MCF 10A (cell line): ENCODE measurements around the gene HS6ST3. TPM values are rescaled to one million over a fixed set of nuclear protein-coding genes. Genes with fewer than 3 reads are reported as not detected.

Source experiments
- BruUV-seq: library from RNA; stranded (reverse); fragments of 400-500 nt; replicated peaks from 2 replicates; lab custom pipeline; 2021; lab: Mats Ljungman, UMichigan
- CTCF ChIA-PET: fragments of 300-600 bp; sonication (Branson Sonifier 250); formaldehyde crosslinking; extraction: SDS; loops from one replicate; lab custom pipeline; 2021; ENCODE audit warnings: antibody characterized with exemption, inconsistent platforms; lab: Yijun Ruan, JAX
- POLR2A ChIA-PET: fragments of 300-600, 350-650 bp; sonication (Branson Sonifier 250); formaldehyde crosslinking; extraction: SDS; loops from one replicate; lab custom pipeline; 2020; ENCODE audit warnings: antibody characterized with exemption, inconsistent platforms; lab: Yijun Ruan, JAX
- DNase-seq: peaks from one replicate; pipeline ENCODE4 v3.0.0-alpha.2; 2018; ENCODE audit not compliant: unreplicated experiment
- H3K27ac Mint-ChIP-seq: one replicate; pipeline ENCODE4 v1.8.0; 2022; ENCODE audit warnings: mild to moderate bottlenecking, low read depth, mixed read lengths; ENCODE audit not compliant: unreplicated experiment
- H3K27me3 Mint-ChIP-seq: one replicate; pipeline ENCODE4 v1.8.0; 2022; ENCODE audit warnings: mixed read lengths; ENCODE audit not compliant: insufficient read depth, unreplicated experiment
- H3K36me3 Mint-ChIP-seq: one replicate; pipeline ENCODE4 v1.8.0; 2022; ENCODE audit warnings: mild to moderate bottlenecking, moderate library complexity, mixed read lengths; ENCODE audit not compliant: insufficient read depth, unreplicated experiment
- H3K4me1 Mint-ChIP-seq: one replicate; pipeline ENCODE4 v1.8.0; 2022; ENCODE audit warnings: mixed read lengths; ENCODE audit not compliant: insufficient read depth, unreplicated experiment
- H3K4me3 Mint-ChIP-seq: one replicate; pipeline ENCODE4 v1.8.0; 2022; ENCODE audit warnings: mild to moderate bottlenecking, moderate library complexity, mixed read lengths; ENCODE audit not compliant: unreplicated experiment
- H3K9me3 Mint-ChIP-seq: one replicate; pipeline ENCODE4 v1.8.0; 2022; ENCODE audit warnings: mixed read lengths; ENCODE audit not compliant: unreplicated experiment
- CTCF ChIP-seq: fragments of 200-600 bp; IDR thresholded peaks from one replicate; pipeline ENCODE4 v1.8.0; 2022; ENCODE audit warnings: antibody characterized with exemption, mild to moderate bottlenecking; ENCODE audit not compliant: unreplicated experiment
- intact Hi-C: fragments of 100-400 bp; cut with micrococcal nuclease; formaldehyde crosslinking; loops from 2 replicates; pipeline ENCODE4 v1.14.1; 2022
- total RNA-seq: library from RNA; stranded (reverse); gene quantifications from 2 replicates; pipeline ENCODE4 v1.2.3, GENCODE V29; 2022

HS6ST3 gene
- total RNA-seq, 1 experiment from 2014 or later: 0.09 TPM

GRCh38 chr13:96238861-96239260 is 149.0 kb downstream of the HS6ST3 start:
- H3K27ac Mint-ChIP-seq: no peak overlapping the region
- H3K4me3 Mint-ChIP-seq: no peak overlapping the region
- peak; percentile 47 for DNase-seq
- TF ChIP-seq CTCF: no peak
- ChIA-PET POLR2A (no interaction called here), CTCF (no interaction called here)
- no TSS peak for BruUV-seq
- H3K4me1 Mint-ChIP-seq: no peaks in the 10 kb centered on the region
- no peaks in the 10 kb centered on the region for H3K36me3 Mint-ChIP-seq
- H3K9me3 Mint-ChIP-seq: no peaks in the 10 kb centered on the region
- H3K27me3 Mint-ChIP-seq: no peaks in the 10 kb centered on the region
- intact Hi-C loops: no loop called here

- no peaks in the 10 kb centered on the region for H3K27me3 Mint-ChIP-seq
- no peak overlapping the region for H3K27ac Mint-ChIP-seq
- H3K4me3 Mint-ChIP-seq: no peak overlapping the region
- ChIA-PET POLR2A (interaction anchor here (0.9 kb wide), 1 partner anchor 66 kb away, joined by 5 read pairs; no protein-coding TSS in a partner anchor), CTCF (interaction anchor here (0.7 to 0.8 kb wide), 2 partner anchors 14 to 23 kb away, joined by 3 read pairs; no protein-coding TSS in a partner anchor)
- intact Hi-C loops: no loop called here
- DNase-seq: no peak
- H3K4me1 Mint-ChIP-seq: no peaks in the 10 kb centered on the region
- no TSS peak for BruUV-seq
- H3K36me3 Mint-ChIP-seq: no peaks in the 10 kb centered on the region
- no peaks in the 10 kb centered on the region for H3K9me3 Mint-ChIP-seq
- TF ChIP-seq CTCF: no peak
These were observed 153.5 kb downstream of the HS6ST3 start for GRCh38 chr13:96243376-96243775.

GRCh38 chr13:96248103-96248502 is 158.2 kb downstream of the HS6ST3 start:
- H3K27ac Mint-ChIP-seq: no peak overlapping the region
- H3K4me1 Mint-ChIP-seq: no peaks in the 10 kb centered on the region
- H3K27me3 Mint-ChIP-seq: no peaks in the 10 kb centered on the region
- peaks cover 7% of the 10 kb centered on the region for H3K9me3 Mint-ChIP-seq
- intact Hi-C loops: no loop called here
- CTCF ChIA-PET: interaction anchor here (0.7 to 0.8 kb wide), 2 partner anchors 549 to 646 kb away, joined by 3 to 4 read pairs; no protein-coding TSS in a partner anchor
- POLR2A ChIA-PET: no interaction called here
- BruUV-seq: no TSS peak
- no peaks in the 10 kb centered on the region for H3K36me3 Mint-ChIP-seq
- no peak overlapping the region for H3K4me3 Mint-ChIP-seq
- no peak for DNase-seq
- TF ChIP-seq CTCF: no peak

GRCh38 chr13:96248996-96249395 is 159.1 kb downstream of the HS6ST3 start:
- DNase-seq: no peak
- Mint-ChIP-seq H3K36me3 (no peaks in the 10 kb centered on the region), H3K27me3 (no peaks in the 10 kb centered on the region), H3K4me1 (no peaks in the 10 kb centered on the region), H3K9me3 (peaks cover 7% of the 10 kb centered on the region), H3K27ac (no peak overlapping the region), H3K4me3 (no peak overlapping the region)
- ChIA-PET POLR2A (no interaction called here), CTCF (no interaction called here)
- no TSS peak for BruUV-seq
- no peak for TF ChIP-seq CTCF
- intact Hi-C loops: no loop called here
